Heart left ventricle (tissue), 16 donors: ENCODE data around the gene ATP8A1. TPM values are rescaled to one million over a fixed set of nuclear protein-coding genes. Genes with fewer than 3 reads are reported as not detected.

Source experiments
- ATAC-seq, 4 donors: fragments of 200-7000 bp; cut with Tn5 transposase; one replicate each; pipeline ENCODE4 v1.9.1; 2020 to 2022; ENCODE audit warnings: moderate library complexity in 4 of 4, mild to moderate bottlenecking in 3 of 4, moderate number of reproducible peaks in 1 of 4
- DNase-seq, 5 donors: peaks; one replicate each; pipeline ENCODE4 v3.0.0-alpha.2; 2020
- H3K27ac ChIP-seq, 12 donors: fragments of 200-600 bp; sonication (generic) in 4 of 12; one replicate each; pipeline versions ENCODE4 v1.5.0 to v1.8.0; 2016 to 2022; ENCODE audit warnings: mild to moderate bottlenecking in 2 of 12
- H3K27me3 ChIP-seq, 9 donors: fragments of 200-600 bp; sonication (generic) in 2 of 9; one replicate each; pipeline versions ENCODE4 v1.5.1 to v1.8.0; 2016 to 2022; ENCODE audit warnings: mild to moderate bottlenecking in 3 of 9
- H3K36me3 ChIP-seq, 9 donors: fragments of 200-600 bp; sonication (generic) in 2 of 9; one replicate each; pipeline versions ENCODE4 v1.5.0 to v1.8.0; 2018 to 2022; ENCODE audit warnings: mild to moderate bottlenecking in 2 of 9
- H3K4me1 ChIP-seq, 12 donors: fragments of 200-600 bp; sonication (generic) in 4 of 12; one replicate each; pipeline versions ENCODE4 v1.5.0 to v1.8.0; 2016 to 2022; ENCODE audit warnings: mild to moderate bottlenecking in 3 of 12
- H3K4me3 ChIP-seq, 12 donors: fragments of 200-600 bp; sonication (generic) in 4 of 12; one replicate each; pipeline versions ENCODE4 v1.5.0 to v1.8.0; 2017 to 2022; ENCODE audit warnings: mild to moderate bottlenecking in 9 of 12, moderate library complexity in 4 of 12
- H3K9me3 ChIP-seq, 12 donors: fragments of 200-600 bp; sonication (generic) in 4 of 12; one replicate each; pipeline versions ENCODE4 v1.5.0 to v1.8.0; 2016 to 2022; ENCODE audit warnings: mild to moderate bottlenecking in 1 of 12
- POLR2A ChIP-seq, 2 donors: fragments of 450-650 bp; IDR thresholded peaks; one replicate each; pipeline ENCODE4 v1.6.1; 2017; ENCODE audit warnings: antibody characterized with exemption in 2 of 2, mild to moderate bottlenecking in 2 of 2, moderate library complexity in 2 of 2
- WGBS, 4 donors: extraction: QIAGEN DNeasy Blood & Tissue Kit in 2 of 4; methylation state at CpG; one replicate each; pipeline versions ENCODE4 v1.1.5 to v1.1.7; 2013 to 2018; 5-methylcytosine and 5-hydroxymethylcytosine counted together
- intact Hi-C, 10 donors: fragments of 100-400 bp; cut with DNase I; formaldehyde crosslinking; loops; one replicate each; pipeline versions ENCODE4 v1.11.1 to v1.14.2; 2022
- polyA plus RNA-seq, 2 donors: library from polyadenylated mRNA; stranded (reverse); fragments of 200-250 nt; gene quantifications; one replicate each; pipeline ENCODE4 v1.2.3, GENCODE V29; 2013
- total RNA-seq, 9 donors: library from RNA; depleted of rRNA in 2 of 9; stranded (reverse); fragments of >200 nt in 2 of 9; fragmentation: NEBNext Ultra II Directional in 3 of 9; extraction: Animal tissue kit (Norgen Biotek cat#: 25700) in 3 of 9; gene quantifications; one replicate each; pipeline versions ENCODE4 v1.1.0 to v1.2.4, GENCODE V29; 2016 to 2023
- TF ChIP-seq, protein P1 (sequence below), 12 donors: fragments of 200-600 bp; sonication (generic) in 4 of 12; IDR thresholded peaks; one replicate each; pipeline versions ENCODE4 v1.5.0 to v1.8.0; 2018 to 2022; ENCODE audit warnings: antibody characterized with exemption in 12 of 12, mild to moderate bottlenecking in 5 of 12
- donor health status: ischemic (EF 13 %, LVEDD 7.1; RV severe dilation, severe dysfunction).
- donor health status: healthy with polysubstance abuse.
- donor health status: DM: no; HTN: yes; CAD: no.
- donor health status: DM: no; HTN: no; CAD: no.
- donor health status: ischemic (EF 25% LVEDD 6.9; RV normal size, moderate dysfunction).
- donor health status: ischemic (EF 25% LVEDD 5.7; RV mildly dilated, moderate dysfunction).
- donor health status: healthy.
- donor health status: DM: yes; HTN: yes; CAD: no.
- donor health status: ischemic (EF 35%, LVEDD 5.7; RV mildly dilated, moderate dysfunction).
- donor health status: nonischemic (EF 11% LVEDD 7.7; RV severe dilation, severe dysfunction).
- donor health status: DM: yes; HTN: yes; CAD: no.
- donor health status: PGD.
- donor health status: ischemic (EF 29% LVEDD 5.4; RV normal size, mild dysfunction).
- donor health status: nonischemic (EF 23%, LVEDD 6.1; RV moderate dilation, normal function).

Gene ATP8A1
- total and polyA plus RNA-seq, 11 donors = 4.6 to 29.7 (median 16.2) TPM

DNA sequence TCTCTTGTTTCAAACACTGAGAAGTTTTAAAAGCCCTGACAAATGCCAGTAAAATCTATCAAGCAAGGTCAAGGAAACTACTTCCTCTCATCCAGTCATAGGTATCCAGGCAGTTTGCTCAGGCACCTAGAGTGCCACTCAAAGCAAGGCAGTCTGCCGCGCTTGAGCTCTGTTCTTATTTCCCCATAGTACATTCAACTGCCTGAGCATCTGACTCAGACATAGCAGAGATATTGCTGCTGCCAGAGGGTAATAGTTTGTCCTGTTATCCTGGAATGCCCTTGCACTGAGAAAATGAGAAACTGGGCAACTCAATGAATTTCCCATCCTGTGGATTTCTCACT lies 16.1 kb upstream of the ATP8A1 start:
- Histone ChIP-seq H3K4me3 (no peak overlapping the region), H3K27me3 (no peaks in the 10 kb centered on the region), H3K9me3 (no peaks in the 10 kb centered on the region), H3K27ac (peak overlapping the region in 8 of 12 donors; percentile 8 to 42 (median 38)), H3K4me1 (peaks cover 0 to 15% (median 5%) of the 10 kb centered on the region in 12 donors), H3K36me3 (no peaks in the 10 kb centered on the region)
- TF ChIP-seq, protein P1, sequence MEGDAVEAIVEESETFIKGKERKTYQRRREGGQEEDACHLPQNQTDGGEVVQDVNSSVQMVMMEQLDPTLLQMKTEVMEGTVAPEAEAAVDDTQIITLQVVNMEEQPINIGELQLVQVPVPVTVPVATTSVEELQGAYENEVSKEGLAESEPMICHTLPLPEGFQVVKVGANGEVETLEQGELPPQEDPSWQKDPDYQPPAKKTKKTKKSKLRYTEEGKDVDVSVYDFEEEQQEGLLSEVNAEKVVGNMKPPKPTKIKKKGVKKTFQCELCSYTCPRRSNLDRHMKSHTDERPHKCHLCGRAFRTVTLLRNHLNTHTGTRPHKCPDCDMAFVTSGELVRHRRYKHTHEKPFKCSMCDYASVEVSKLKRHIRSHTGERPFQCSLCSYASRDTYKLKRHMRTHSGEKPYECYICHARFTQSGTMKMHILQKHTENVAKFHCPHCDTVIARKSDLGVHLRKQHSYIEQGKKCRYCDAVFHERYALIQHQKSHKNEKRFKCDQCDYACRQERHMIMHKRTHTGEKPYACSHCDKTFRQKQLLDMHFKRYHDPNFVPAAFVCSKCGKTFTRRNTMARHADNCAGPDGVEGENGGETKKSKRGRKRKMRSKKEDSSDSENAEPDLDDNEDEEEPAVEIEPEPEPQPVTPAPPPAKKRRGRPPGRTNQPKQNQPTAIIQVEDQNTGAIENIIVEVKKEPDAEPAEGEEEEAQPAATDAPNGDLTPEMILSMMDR (IDR thresholded peaks at IDR 0.05) = no peak
- TF ChIP-seq POLR2A (IDR thresholded peaks at IDR 0.05) = no peak
- DNase-seq = peak in 4 of 5 donors; percentile 28 to 71 (median 51)
- ATAC-seq = peak; percentile 96 to 100 (median 99)
- 26 to 43% (median 40%) methylated on average over 2 of the region's 2 CpGs for WGBS, 4 donors
- intact Hi-C loops = loop anchor here in 1 of 10 donors (5.0 kb wide), 1 partner anchor 101 kb away; no protein-coding TSS in a partner anchor

GRCh38 chr4:42672359-42673081 lies 15.6 kb upstream of the ATP8A1 start:
- no peak for DNase-seq
- Histone ChIP-seq H3K36me3 (no peaks in the 10 kb centered on the region), H3K9me3 (no peaks in the 10 kb centered on the region), H3K27me3 (no peaks in the 10 kb centered on the region), H3K4me3 (no peak overlapping the region), H3K27ac (peak overlapping the region in 8 of 12 donors; percentile 8 to 42 (median 38)), H3K4me1 (peaks cover 0 to 15% (median 5%) of the 10 kb centered on the region in 12 donors)
- no peak for ATAC-seq
- intact Hi-C loops = loop anchor here in 1 of 10 donors (5.0 kb wide), 1 partner anchor 100 kb away; no protein-coding TSS in a partner anchor
- TF ChIP-seq POLR2A (IDR thresholded peaks at IDR 0.05) = no peak
- TF ChIP-seq, protein P1 (IDR thresholded peaks at IDR 0.05) = no peak
- 64 to 75% (median 69%) methylated on average over 2 of the region's 2 CpGs for WGBS, 4 donors

- WGBS, 4 donors = 32 to 52% (median 40%) methylated on average over 4 of the region's 4 CpGs
- H3K27ac ChIP-seq = no peak overlapping the region
These were observed 14.7 kb upstream of the ATP8A1 start for GRCh38 chr4:42671431-42672194.

More at GRCh38 chr4:42671431-42672194, 14.7 kb upstream of the ATP8A1 start:
- Histone ChIP-seq H3K4me1 (peaks cover 0 to 15% (median 5%) of the 10 kb centered on the region in 12 donors), H3K4me3 (no peak overlapping the region), H3K9me3 (no peaks in the 10 kb centered on the region), H3K27me3 (no peaks in the 10 kb centered on the region), H3K36me3 (no peaks in the 10 kb centered on the region)
- intact Hi-C loops = loop anchor here in 1 of 10 donors (5.0 kb wide), 1 partner anchor 99 kb away; no protein-coding TSS in a partner anchor
- DNase-seq = no peak
- ATAC-seq = no peak
- TF ChIP-seq POLR2A (IDR thresholded peaks at IDR 0.05) = no peak
- TF ChIP-seq, protein P1 (IDR thresholded peaks at IDR 0.05) = no peak
